Activated gamma-delta T cell treated with anti-CD3 and anti-CD28 coated beads, Interleukin-2, amount 50 U/mL, for 16 hours (primary cell): ENCODE data around the gene RFPL1.
"Not testable (repeated sequence)": the region's sequence is repeated elsewhere in the genome, so short reads cannot be mapped to it uniquely, and the experiment has no call there.

ENCODE experiments used
- DNase-seq: peaks from one replicate; pipeline ENCODE4 v3.0.0-alpha.2; 2020; ENCODE audit warnings: low read depth

The RFPL1 gene

GRCh38 chr22:29438283-29438682 is at the start of gene RFPL1:
Gene RFPL1 (plus strand): TSS chr22:29438583.
- DNase-seq, result not testable (repeated sequence)

GRCh38 chr22:29388759-29389090 is 49.7 kb upstream of the RFPL1 start:
- DNase-seq, result no peak

DNA sequence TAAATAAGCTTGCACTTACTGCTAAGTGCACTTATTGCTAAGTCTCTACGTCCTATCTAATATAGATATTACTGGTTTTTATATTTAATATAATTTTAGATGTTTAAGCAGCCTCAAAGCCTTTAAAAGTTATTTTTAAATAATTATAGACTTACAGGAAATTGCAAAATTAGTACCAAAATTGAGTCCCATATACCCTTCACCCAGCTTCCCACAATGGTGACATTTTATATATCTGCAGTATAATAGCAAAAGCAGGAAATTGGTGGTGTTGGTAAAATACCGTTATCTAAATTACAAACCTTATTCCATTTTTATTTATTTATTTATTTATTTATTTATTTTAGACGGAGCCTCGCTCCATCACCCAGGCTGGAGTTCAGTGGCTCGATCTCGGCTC is 48.1 kb upstream of the RFPL1 start:
- DNase-seq, result no peak

DNA sequence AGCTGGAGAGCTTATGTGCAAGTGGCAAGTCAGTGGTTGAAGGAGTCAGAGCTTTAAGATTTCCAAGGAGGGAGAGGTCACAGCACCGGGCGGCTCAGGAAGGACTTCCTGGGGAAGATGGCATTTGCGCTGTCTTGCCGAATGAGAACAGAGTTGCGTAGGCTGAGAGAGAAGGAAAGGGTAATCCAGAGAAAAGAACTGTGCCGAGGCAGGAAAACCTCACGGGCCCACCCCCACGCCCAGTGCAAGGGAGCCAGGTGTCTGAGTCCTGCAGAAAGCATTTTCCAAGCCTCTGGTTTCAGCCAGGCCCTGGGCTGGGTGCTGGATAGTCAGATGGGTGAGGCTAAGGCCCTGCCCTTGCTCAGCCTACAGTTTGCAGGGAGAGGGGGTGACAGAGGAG is 46.8 kb upstream of the RFPL1 start:
- DNase-seq, result no peak

DNA sequence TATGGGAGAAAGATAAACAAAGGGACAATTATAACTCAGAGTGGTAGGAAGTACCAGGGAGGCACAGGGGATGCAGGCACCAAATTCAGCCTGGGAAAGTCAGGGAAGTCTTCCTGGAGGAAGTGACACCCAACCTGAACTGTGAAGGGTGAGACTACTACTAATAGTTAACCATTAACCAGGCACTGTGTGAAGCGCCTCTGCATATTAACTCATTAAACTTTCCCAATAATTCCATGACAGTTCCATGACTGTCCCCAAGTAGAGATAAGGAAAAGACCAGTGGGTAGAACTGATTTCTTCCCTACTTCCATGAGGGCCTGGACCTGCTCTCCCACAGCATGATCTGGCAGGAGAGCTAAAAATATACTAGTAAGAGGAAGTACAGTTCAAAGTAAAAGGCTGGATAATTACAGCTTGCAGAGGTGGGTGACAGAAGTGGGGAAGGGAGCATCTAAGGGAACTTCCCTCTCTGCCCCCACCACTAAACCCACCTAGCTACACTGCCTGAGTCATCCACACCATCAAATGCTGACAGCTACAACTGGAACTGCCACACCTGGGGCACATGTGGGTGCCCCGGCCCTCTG is 45.3 kb upstream of the RFPL1 start:
- no peak for DNase-seq

DNA sequence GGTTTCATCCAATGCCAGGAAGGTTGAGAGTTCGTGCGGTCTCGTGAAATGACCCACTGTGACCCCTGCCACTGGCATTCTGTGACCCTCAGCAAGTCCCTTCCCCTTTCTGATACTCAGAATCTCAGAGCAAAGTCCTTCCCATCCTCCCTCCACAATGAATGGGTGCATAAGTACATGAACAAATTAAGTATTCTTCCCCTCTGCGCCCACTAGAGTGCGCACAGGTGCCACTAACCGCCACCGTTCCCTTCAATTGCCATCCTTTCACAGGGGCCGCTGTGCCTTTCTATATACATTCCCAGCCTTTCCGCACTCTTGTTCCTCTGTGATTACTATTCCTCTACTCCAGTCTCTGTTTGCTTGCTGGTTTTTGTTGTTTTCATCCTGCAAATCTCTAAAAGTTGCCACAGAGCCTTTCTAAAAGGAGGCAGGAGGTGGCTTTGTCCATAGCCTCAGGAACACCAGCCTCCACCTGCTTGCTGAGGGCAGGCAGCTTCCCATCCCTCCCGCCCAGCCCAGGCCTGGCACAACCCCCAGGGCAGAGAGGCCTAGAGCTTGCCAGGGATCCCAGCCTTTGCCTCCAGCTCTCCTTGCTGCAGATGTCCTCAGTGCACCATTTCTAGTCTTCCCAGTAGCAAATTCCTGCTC is 43.3 kb upstream of the RFPL1 start:
- peak; percentile 54 for DNase-seq

- no peak for DNase-seq
Measured at GRCh38 chr22:29396126-29396525, 42.3 kb upstream of the RFPL1 start.

DNA sequence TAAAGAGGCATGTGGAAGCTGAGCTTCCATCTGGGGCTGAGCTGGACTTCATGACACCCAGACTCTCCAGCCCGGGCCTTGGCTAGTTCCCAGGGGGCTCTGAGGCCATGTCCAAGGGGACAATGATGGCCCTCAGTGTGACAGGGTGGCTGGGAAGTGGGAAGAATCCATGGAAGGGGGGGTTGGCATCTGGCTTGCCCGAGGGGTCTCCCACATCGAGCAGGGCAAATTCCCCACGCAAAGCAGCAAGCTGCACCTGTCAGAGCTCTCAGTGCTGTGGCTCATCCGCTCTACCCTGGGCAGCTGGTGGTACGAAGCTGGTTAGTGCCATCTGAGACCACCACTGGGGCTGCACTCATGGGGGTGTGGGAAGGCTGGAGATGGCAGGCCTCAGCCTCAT is 40.6 kb upstream of the RFPL1 start:
- DNase-seq, result no peak

GRCh38 chr22:29400576-29400975 is 37.8 kb upstream of the RFPL1 start:
- no peak for DNase-seq

- not testable (repeated sequence) for DNase-seq
Measured at GRCh38 chr22:29401538-29401937, 36.8 kb upstream of the RFPL1 start.

DNA sequence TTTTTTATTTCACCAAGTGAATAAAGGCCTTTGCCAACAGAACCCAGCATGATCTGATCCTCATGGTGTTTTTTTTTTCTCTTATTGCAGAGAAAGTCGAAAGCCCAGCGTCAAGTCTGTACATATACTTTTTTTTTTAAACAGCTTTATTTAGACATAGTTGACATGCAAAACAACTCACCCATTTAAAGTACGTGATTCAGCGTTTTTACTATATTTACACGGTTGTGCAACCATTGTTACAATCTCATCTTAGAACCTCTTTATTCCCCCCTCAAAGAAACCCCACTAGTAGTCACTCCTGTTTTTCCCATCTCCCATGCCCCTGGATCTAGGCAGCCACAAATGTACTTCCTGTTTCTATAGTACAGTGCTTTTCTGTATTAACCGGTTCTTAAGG is 29.4 kb upstream of the RFPL1 start:
- DNase-seq, result no peak

DNA sequence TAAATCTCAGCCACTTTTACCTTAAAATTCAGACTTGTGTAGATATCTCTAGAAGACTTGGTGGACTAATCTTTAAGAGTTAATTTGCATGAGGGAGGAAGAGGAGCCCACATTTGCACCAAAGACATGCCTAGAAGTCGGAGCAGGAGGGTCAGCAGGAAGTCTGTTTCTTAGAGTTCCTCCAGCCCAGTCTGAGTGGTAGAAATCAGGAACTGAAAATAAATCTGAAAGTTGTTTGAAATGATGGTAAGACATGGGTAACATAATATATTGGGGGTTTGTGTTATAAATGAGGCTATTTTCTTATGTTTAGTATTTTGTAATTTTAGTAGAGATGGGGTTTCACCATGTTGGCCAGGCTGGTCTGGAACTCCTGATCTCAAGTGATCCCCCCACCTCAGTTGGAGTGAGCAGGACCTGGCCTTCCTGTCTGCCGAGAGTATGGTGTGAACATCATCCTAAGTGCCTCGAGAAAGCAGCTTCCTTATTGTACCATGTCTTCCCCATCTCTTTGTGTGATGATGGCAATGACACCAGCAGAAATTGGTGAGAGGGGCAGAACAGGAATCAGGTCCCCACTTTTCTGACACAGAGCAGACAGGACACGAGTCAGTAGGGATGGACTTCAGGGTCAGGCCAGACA is 26.7 kb upstream of the RFPL1 start:
- not testable (repeated sequence) for DNase-seq

DNA sequence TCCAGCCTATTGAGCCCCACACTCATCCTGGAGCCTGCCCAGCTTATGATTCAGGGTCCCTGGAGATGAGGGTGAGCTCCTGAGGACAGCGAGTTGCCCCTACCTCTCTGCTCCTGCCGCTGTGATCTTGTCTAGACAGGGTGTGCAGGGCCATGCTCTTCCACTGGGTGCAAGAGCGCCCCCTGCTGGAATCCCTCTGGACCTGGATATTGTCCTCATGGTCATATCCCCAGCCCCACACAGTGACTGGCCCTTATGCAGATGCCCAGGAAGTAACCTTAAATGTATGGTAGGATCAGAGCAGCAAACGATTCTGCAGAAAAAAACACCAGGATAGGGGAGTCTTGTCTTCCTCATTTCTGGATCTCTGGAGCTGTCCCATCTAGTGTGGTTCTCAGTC is 25.6 kb upstream of the RFPL1 start:
- not testable (repeated sequence) for DNase-seq

DNA sequence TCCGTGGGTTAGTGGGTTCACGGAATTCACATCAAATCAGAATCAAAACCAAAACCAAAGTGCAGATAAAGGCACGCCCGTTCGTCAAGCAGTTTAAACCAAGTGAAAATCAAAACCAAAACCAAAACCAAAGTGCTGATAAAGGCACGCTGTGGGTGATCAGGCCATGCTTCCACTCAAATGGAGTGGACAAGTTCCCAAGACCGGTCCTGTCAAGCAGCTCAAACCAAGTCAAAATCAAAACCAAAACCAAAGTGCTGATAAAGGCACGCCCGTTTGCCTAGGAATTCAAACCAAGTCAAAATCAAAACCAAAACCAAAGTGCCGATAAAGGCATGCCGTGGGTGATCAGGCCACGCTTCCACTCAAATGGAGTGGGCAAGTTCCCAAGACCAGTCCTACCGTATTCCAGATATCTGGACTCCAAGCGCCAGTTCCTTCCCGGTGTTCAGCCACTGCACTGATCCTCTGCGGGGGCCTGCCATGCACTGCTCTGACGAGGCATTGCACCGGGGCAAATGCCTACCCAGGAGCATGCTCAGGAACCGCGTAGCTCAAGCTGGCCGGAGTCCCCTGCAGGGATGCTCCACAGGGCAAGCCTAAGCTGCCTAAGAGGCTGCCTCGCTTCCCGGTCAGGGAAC is 23.3 kb upstream of the RFPL1 start:
- peak; percentile 49 for DNase-seq

DNA sequence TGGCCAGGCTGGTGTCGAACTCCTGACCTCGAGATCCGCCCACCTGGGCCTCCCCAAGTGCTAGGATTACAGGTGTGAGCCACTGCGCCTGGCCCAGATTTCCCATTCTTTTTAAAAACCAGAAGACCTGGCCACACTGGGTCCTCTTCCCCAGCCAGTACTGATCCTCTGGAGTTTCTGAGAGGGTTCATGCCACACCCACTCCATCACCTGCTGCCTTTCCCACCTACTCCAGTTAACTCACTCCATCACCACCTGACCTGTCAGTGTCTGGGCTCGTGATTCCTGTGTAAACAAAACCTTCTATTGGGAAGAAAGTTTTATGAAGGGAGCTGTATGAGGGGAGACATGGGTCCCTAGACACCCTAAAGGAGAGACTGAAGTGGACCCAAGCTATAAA is 19.7 kb upstream of the RFPL1 start:
- not testable (repeated sequence) for DNase-seq

- DNase-seq, result no peak
Measured at GRCh38 chr22:29426476-29426875, 11.9 kb upstream of the RFPL1 start.

DNA sequence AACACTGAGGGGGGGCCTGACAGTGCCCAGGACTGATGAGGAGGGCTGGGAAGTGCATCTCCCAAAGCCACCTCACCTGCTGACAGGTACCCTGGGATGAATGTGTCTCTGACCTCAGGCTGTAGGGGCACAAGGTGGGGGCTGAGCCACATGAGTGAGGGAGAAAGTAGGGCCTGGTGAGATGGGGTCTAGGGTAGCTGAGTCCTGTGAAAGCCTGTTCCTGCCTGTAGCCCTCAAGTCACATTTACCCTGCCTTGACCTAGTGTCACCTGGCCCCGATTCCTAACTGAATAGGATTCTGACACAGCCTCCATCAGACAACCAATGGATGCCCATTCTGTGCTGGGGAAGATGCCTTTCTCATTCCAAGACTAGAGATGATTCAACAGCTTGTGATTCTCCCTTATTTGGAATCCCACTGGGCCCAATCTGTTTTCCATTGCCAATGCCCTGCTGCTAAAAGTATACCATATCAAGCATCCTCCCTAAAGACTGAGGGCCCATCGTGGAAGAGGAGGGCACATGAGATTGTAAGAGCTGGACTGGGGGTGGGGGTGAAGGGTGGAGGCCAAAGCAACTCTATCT is 11.1 kb upstream of the RFPL1 start:
- no peak for DNase-seq

DNA sequence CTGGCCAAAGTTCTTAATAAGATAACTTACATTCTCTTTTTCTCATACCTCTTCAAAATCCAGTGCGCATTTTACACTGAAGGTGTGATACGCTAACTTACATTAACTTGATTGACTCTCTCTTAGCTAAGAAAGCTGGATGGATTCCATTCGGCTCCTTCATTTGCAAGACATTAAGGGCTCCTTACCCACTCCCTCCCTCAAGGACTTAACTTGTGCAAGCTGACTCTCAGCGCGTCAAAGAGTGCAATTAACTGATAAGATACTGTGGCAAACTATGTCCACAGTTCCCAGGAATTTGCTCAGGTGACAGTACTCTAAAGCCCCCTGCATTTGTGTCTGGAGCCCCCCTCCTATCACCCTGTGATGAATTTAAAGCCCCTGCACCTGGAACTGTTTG is 6.4 kb upstream of the RFPL1 start:
- no peak for DNase-seq

- DNase-seq, result no peak
Measured at GRCh38 chr22:29433856-29434255, 4.5 kb upstream of the RFPL1 start.

DNA sequence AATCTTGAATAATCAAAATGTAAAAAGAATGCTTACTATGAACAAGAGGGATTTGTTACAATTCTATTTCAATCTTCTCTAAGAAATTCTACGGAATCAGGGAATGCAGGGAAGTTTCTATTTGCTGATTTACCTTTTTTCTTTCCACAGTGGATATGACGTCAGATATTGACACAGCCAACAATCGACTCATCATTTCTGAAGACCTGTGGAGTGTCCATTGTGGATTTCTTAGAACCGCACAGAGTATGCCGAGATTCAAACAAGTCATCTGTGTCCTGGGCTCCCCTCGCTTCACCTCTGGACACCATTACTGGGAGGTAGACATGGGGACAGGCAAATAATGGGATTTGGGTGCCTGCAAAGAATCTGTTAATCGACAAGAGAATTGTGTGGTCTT is 4.1 kb upstream of the RFPL1 start:
- DNase-seq, result no peak

GRCh38 chr22:29435236-29436136 is 2.9 kb upstream of the RFPL1 start:
- DNase-seq, result no peak

- no peak for DNase-seq
Measured at GRCh38 chr22:29442976-29443375, 4.6 kb downstream of the RFPL1 start.
